BJ (cell line): ENCODE measurements around the gene GTF3A. TPM values are rescaled to one million over a fixed set of nuclear protein-coding genes. Genes with fewer than 3 reads are reported as not detected.
"Not testable (repeated sequence)": the region's sequence is repeated elsewhere in the genome, so short reads cannot be mapped to it uniquely, and the experiment has no call there.

Source experiments
- CTCF ChIA-PET: fragments of 350-600 bp; formaldehyde crosslinking; extraction: SDS; loops from one replicate; lab custom pipeline; 2021; ENCODE audit warnings: antibody characterized with exemption, inconsistent platforms; lab: Yijun Ruan, JAX
- POLR2A ChIA-PET: fragments of 300-600 bp; sonication (Branson Sonifier 250); formaldehyde crosslinking; extraction: SDS; loops from one replicate; lab custom pipeline; 2021; ENCODE audit warnings: antibody characterized with exemption; lab: Charles Lee
- DNase-seq: peaks from one replicate; pipeline ENCODE4 v3.0.0-alpha.2; 2011; ENCODE audit warnings: low read depth
- H3K27me3 ChIP-seq: 2 replicates; pipeline ENCODE4 v1.6.0; 2011; ENCODE audit warnings: low read length; ENCODE audit not compliant: control insufficient read depth, insufficient read depth
- H3K36me3 ChIP-seq: 2 replicates; pipeline ENCODE4 v1.5.1; 2011; ENCODE audit warnings: low read length; ENCODE audit not compliant: control insufficient read depth, insufficient read depth
- H3K4me3 ChIP-seq: 2 replicates; pipeline ENCODE4 v1.5.1; 2011; ENCODE audit warnings: low read depth, mild to moderate bottlenecking, control low read depth, low read length
- polyA plus RNA-seq: library from polyadenylated mRNA; depleted of rRNA; stranded (reverse); fragments of >200 nt; gene quantifications from 2 replicates; pipeline ENCODE4 v1.2.3, GENCODE V29; 2011
- TF ChIP-seq, protein P1 (sequence below): IDR thresholded peaks from 2 replicates; pipeline ENCODE4 v1.5.1; 2011; ENCODE audit warnings: low read depth, mild to moderate bottlenecking, control low read depth, inconsistent platforms, low read length, moderate library complexity; ENCODE audit not compliant: insufficient read depth

GTF3A gene
- polyA plus RNA-seq, 1 experiment: 42.7 TPM

DNA sequence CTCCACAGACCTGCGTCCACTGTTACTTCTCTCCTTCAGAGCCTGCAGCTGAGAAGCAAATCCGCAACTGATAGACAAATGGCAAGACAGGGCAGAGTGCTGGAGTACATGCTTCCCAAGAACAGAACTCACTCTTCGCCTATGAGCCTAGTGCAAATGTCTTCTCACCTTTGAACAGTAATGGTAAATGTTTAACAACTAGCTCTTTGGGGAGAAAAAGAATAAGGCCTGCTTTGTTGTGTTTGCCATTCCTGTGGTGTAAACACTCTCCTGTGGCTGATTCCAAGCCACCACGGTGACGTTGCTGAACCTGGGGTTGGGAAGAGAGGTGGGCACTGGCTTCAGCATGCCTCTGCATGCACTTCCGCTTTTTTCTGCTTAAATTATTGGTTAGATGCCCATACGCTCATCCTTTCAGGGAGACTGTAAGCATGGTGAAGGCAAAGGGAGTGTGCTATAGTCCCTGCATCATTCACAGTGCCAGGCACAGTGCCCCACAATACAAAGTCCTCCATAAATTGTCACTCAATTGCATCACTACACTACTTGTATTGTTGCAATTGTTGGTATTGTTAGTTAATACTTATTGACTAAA, 28.1 kb upstream of the GTF3A start:
- Histone ChIP-seq H3K27me3 (peaks cover 13% of the 10 kb centered on the region), H3K36me3 (no peaks in the 10 kb centered on the region), H3K4me3 (no peak overlapping the region)
- DNase-seq: no peak
- TF ChIP-seq, protein P1, sequence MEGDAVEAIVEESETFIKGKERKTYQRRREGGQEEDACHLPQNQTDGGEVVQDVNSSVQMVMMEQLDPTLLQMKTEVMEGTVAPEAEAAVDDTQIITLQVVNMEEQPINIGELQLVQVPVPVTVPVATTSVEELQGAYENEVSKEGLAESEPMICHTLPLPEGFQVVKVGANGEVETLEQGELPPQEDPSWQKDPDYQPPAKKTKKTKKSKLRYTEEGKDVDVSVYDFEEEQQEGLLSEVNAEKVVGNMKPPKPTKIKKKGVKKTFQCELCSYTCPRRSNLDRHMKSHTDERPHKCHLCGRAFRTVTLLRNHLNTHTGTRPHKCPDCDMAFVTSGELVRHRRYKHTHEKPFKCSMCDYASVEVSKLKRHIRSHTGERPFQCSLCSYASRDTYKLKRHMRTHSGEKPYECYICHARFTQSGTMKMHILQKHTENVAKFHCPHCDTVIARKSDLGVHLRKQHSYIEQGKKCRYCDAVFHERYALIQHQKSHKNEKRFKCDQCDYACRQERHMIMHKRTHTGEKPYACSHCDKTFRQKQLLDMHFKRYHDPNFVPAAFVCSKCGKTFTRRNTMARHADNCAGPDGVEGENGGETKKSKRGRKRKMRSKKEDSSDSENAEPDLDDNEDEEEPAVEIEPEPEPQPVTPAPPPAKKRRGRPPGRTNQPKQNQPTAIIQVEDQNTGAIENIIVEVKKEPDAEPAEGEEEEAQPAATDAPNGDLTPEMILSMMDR: no peak
- CTCF ChIA-PET: interaction anchor here (0.8 to 1.8 kb wide), 3 partner anchors 16 to 430 kb away, joined by 4 to 5 read pairs (median 4); no protein-coding TSS in a partner anchor
- POLR2A ChIA-PET: no interaction called here

DNA sequence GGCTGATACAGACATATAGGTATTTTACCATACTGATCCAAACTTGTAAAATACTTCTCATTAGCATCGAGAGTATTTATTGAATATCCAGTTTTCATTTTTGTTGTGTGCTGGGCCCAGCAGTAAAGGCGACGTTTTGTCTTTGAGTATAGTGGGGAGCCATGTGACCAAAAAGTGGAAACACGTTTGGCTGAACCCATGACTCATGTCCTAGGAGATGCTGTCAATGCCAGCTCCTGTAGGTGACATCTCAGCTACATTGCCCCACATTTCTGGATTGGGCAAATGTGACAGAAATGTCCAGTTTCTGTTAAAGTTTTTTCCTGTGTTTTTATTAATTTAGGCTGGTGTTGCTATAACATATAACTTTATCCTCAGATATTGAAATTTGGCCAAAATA, 26.1 kb upstream of the GTF3A start:
- CTCF ChIA-PET: interaction anchor here (1.1 kb wide), 1 partner anchor 8 kb away, joined by 3 read pairs; no protein-coding TSS in a partner anchor
- DNase-seq: no peak
- no peaks in the 10 kb centered on the region for H3K36me3 ChIP-seq
- H3K4me3 ChIP-seq: no peak overlapping the region
- peaks cover 13% of the 10 kb centered on the region for H3K27me3 ChIP-seq
- POLR2A ChIA-PET: no interaction called here
- TF ChIP-seq, protein P1: no peak

DNA sequence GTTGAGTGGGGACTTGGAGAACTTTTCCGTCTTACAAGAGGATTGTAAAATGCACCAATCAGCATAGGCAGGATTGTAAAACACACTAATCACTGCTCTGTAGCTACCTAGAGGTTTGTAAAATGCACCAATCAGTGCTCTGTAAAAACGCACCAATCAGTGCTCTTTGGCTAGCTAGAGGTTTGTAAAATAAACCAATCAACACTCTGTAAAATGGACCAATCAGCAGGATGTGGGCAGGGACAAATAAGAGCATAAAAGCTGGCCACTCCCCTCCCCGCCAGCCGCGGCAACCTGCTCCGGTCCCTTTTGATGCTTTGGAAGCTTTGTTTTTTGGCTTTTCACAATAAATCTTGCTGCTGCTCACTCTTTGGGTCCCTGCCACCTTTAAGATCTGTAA, 24.0 kb upstream of the GTF3A start:
- H3K36me3 ChIP-seq, H3K4me3 ChIP-seq, POLR2A ChIA-PET, DNase-seq, H3K27me3 ChIP-seq: not testable (repeated sequence)
- CTCF ChIA-PET: interaction anchor here (0.6 to 1.6 kb wide), 4 partner anchors 13 to 1494 kb away, joined by 3 to 7 read pairs (median 3); no protein-coding TSS in a partner anchor

DNA sequence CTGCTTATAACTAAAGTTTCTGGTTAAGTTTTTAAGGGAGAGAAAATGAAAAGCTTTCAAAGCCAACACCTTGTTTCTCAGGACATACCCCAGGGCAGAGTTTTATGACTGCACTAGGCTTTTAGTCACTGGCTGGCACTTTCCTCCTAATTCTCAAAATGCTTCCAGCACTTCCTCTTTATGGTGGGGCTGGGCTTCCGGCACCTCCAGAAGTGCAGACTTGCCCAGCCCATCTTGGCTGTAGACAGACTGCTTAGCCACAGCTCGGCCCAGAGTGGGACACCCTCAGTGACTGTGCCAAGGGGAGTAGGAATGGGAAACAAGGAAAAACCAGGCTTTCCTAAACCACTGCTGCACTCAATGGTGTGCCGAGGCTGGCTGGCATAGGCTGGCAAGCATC, 23.2 kb upstream of the GTF3A start:
- TF ChIP-seq, protein P1: no peak
- H3K4me3 ChIP-seq: no peak overlapping the region
- ChIA-PET POLR2A (no interaction called here), CTCF (interaction anchor here (1.6 kb wide), 1 partner anchor 426 kb away, joined by 7 read pairs; no protein-coding TSS in a partner anchor)
- peaks cover 3% of the 10 kb centered on the region; the same call in 1 of the 2 replicates for H3K27me3 ChIP-seq
- no peak for DNase-seq
- no peaks in the 10 kb centered on the region for H3K36me3 ChIP-seq

DNA sequence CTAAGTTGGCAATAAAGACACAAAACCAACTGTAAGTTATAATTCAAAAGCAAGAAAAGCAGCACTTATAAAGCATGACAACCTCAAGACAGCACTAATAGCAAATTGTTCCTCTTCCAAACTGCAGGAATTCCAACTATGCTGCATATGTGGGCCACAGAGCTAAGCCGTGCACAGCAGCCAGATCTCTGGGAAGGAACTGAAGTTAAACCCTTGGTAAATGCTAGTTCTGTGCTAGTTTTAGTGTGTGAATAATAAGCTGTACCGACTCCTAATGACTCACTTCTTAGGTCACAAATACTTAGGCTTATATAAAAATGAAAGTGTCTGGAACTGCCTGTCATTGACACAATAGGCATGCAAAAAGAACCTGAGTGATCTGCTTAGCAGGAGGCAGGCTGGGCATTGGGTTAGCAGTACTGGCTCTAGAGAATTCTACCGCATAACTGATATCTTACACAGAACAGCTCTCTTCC, 21.2 kb upstream of the GTF3A start:
- H3K4me3 ChIP-seq: no peak overlapping the region
- DNase-seq: peak; percentile 84
- POLR2A ChIA-PET: no interaction called here
- CTCF ChIA-PET: interaction anchor here (1.4 to 2.0 kb wide), 5 partner anchors 9 to 423 kb away, joined by 5 to 20 read pairs (median 5); no protein-coding TSS in a partner anchor
- no peaks in the 10 kb centered on the region for H3K36me3 ChIP-seq
- TF ChIP-seq, protein P1: no peak
- H3K27me3 ChIP-seq: peaks cover 9% of the 10 kb centered on the region
